HG03520 (cell line): Measurements from ENCODE around the gene MPDU1.
"Not testable (repeated sequence)": the region's sequence is repeated elsewhere in the genome, so short reads cannot be mapped to it uniquely, and the experiment has no call there.

Experiments
- ATAC-seq: cut with Tn5 transposase; IDR thresholded peaks from one replicate; pipeline ENCODE4 v1.9.1; 2021; ENCODE audit warnings: mild to moderate bottlenecking, moderate library complexity; ENCODE audit not compliant: unreplicated experiment

The MPDU1 gene

DNA sequence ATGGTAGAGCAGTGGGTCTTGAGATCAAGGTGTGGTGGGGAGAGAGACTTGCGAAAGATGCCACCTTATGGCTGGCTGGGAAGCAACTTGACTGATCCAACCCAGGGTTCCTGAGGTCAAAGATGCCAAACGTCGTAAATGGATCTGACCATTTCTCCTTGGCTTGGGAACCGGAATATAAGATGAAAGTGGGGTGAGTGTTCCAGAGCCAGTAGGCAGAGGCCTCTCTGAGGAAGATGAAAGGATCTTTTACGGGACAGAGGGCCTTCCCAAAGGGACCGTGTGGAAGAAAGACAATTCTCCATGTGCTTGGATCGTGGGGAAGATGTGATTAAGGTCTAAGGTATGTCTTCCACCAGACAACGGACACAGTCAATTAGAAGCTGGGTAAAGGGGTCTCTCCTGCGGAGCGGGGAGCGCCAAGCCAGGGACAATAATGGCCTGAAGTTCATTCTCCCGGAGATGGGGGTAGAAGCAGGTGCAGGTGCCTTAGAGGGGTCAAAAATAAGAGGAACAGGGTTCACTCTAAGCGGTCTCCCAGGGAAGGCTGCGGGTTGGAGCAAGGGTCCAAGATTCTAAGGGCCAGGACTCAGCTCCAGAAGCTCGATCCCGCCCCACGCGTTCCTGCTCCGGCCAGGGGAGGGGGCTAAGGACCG lies 30.2 kb downstream of the MPDU1 start:
- ATAC-seq: no peak

DNA sequence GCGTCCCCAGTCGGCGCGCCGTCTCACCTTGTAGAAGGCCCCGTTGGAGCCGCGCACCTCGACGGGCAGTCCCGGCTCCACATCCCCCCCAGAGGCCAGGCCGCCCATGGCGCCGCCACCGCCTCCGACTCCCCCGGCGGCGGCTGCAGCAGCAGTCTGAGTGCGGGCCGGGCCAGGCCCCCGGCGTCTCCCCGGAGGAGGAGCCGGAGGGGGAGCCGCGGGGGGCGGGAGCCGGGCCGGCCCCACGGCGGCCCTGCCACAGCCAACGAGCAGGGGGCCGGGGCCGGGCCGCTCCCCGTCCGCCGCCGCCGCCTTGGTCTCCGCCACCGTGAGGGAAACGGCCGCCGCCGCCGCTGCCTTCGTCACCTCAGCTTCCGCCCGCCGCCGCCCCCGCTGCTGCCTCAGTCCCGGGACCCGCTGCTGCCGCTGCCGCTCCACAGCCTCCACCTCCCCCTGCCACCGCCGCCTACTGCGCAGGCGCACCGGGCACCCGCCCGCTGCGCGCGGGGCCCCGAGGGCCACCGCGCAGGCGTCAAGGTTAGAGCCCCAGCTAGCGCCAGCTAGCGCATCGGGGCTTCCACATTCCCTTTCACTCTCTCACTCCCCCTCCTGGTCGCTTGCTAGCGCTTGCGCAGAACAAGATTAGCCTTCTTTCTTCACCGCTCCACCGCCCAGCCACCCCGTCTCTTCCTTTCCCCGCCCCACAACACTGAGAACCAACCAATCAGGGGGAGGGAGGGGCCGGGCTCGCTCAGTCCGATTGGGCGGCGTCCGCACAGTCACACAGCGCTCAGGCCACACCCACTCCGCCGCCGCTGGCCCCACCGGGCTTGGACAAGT lies 31.0 kb downstream of the MPDU1 start, which contains the start of gene FXR2:
Gene FXR2, minus strand, starts transcription at position 473 of the 840 bp plus-strand sequence. Its CDS starts 365 bp downstream, at position 108.
- peak; percentile 79 for ATAC-seq

DNA sequence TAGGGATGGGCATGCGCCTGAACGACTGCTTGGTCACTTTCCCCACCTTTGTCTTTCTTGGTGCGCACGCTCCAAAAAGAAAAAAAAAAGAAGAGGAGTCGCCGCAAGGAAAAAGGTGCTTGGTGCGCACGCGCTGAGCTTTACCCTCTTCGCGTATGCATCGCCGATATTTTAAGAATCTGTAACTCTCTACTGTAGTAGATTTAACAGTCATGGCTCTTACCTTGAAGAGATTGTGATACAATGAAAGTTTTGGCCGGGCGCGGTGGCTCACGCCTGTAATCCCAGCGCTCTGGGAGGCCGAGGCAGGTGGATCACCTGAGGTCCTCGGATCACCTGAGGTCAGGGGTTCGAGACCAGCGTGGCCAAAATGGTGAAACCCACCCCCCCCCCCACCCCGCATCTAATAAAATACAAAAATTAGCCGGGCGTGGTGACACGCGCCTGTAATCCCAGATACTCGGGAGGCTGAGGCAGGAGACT lies 31.7 kb downstream of the MPDU1 start:
- ATAC-seq: no peak

DNA sequence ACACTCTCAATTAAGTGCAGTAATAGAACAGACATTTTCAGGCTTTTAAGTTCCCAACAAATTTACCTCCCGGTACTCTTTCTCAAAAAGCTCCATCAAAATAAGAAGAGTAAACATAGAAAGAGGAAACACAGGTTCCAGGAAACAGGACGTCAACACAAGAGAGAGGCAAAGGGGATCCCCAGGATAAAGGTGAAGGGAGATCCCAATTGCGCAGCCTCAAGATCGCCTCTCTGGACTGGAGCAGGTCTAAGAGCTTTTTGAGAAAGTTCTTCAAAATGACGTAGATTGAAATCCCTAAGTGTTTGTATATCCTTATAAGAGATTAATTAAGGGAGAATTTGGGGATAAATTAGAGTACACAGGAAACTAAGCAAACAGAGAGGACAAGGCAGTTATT lies 35.0 kb downstream of the MPDU1 start:
- no peak for ATAC-seq

DNA sequence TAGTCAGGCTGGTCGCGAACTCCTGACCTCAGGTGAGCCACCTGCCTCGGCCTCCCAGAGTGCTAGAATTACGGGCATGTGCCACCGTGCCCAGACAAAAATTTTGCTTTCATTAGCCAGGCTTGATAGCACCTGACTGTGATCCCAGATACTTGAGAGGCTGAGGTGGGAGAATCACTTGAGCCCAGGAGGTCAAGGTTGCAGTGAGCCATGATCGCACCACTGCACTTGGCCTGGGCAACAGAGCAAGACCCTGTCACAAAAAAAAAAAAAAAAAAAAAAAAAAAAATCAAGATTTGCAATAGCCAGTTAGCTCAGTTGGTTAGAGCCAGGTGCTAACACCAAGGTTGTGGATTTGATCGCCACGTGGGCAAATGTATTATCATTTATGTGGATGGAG lies 37.2 kb downstream of the MPDU1 start:
- no peak for ATAC-seq

DNA sequence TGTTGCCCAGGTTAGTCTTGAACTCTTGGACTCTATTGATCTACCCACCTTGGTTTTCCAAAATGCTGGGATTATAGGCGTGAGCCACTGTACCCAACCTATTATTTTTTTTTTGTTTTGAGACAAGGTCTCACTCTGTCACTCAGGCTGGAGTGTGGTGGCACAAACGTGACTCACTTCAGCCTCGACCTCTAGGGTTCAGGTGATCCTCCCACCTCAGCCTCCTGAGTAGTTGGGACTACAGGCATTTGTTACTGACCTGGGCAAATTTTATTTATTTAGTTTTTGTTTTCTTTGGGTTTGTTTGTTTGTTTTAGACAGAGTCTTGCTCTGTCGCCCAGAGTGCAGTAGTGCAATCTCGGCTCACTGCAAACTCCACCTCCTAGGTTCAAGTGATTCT lies 40.0 kb downstream of the MPDU1 start:
- ATAC-seq: no peak

DNA sequence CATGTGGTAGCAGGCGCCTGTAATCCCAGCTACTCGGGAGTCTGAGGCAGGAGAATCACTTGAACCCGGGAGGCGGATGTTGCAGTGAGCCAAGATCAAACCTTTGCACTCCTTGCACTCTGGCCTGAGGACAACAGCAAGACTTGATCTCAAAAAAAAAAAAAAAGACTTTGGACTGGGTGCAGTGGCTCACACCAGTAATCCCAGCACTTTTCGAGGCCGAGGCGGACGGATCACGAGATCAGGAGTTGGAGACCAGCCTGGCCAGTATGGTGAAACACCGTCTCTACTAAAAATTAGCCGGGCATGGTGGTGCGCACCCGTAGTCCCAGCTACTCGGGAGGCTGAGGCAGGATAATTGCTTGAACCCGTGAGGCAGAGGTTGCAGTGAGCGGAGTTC lies 42.1 kb downstream of the MPDU1 start:
- not testable (repeated sequence) for ATAC-seq

DNA sequence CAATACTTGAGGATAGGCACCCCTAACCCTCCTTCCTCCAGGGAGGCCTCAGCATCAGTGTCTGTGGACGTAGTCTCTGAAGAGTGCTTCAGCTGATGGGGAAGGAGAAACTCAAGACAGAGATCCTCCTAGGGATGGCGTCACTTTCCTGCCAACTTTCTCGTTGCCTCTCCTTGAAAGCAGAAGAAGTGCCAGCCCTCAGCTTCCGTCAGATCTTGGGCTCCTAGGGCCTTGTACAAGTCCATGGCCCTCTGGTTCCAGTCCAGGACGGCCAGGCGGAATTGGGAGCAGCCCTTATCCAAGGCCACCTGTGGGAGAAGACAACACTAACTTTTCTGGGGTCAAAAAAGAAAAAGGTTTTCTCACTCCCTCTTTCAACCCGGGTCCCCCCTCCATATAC lies 42.7 kb downstream of the MPDU1 start:
- no peak for ATAC-seq

DNA sequence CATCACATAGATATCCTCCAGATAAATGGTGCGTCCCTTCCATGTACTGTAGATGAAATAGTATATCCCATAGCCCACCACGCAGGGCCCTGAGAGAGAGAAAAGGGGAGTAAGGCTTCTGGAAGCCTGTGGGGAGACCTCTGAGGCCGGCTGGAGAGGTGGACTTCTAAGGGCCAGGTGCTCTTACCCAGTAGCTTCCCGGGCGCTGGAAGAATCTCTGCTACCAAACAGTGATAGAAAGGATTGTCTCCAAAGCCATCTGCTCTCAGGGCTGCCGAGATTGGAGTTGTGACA lies 43.3 kb downstream of the MPDU1 start:
- ATAC-seq: no peak

DNA sequence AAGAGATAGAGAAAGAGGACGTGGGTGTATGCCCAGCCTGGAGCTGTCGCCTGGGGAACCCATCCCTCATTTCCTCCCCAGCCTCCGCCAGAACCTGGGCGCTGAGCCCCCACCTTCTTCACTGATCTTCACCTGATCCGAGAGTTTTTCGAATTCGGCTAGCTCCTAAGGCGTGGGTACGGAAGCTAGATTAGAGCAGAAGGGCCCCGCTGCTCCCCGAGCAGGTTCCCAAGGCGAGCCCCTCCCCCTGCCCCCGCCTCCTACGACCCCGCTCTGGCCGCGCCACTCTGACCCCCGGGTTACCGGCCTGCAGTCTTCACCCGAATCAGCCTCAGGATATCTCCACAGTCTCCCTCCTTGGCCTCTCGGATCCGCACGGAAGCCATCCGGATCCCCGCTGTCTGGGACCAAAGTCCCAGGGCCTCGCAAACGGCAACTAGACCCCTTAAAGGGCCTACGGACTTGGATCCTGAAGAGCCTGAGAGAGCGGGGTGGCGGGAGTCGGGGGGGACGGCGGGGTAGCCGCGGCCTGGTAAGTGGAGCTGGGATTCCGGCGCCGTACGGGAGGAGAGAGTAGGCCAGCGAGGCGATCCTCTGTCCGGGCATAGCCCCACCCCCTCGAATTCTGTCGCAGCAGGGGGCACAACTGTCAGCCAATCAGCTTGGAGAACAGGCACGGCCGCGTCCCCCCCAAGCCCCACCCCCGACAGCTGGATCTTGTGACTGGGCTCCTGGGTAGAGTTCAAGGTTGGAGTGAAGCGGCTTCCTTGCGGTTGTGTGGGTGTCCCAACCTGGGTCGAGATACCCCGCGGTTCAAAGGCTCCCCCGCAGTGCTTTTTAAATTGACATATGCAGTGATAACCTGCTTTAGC lies 43.8 kb downstream of the MPDU1 start, which contains the start of gene SAT2:
Gene SAT2, minus strand, starts transcription at position 572 of the 872 bp plus-strand sequence. Its CDS starts 186 bp downstream, at position 386.
- peak; percentile 79 for ATAC-seq

DNA sequence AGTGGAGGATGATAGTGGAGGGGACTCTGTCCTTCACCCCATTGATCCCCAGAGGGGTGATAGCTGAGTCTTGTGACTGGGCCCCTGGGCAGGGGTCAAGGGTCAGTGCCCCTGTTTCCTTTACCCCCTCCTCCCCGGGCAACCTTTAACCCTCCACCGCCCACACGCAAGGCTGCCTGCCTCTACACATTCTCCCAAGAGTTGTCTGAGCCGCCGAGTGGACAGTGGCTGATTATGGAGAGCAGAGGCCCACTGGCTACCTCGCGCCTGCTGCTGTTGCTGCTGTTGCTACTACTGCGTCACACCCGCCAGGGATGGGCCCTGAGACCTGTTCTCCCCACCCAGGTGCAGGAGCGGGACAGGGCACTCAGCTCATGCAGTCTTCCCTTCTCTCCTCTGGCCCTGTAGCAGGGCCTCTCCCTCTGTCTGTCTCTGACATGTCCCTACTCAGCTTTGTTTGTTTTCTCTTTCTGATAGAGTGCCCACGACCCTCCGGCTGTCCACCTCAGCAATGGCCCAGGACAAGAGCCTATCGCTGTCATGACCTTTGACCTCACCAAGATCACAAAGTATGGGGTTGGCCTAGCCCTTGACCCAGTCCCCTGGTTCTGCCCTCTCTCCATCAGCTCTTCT lies 46.4 kb downstream of the MPDU1 start, which contains the start of gene SHBG:
Gene SHBG, plus strand, starts transcription at position 197 of the 633 bp plus-strand sequence. Its CDS starts 38 bp downstream, at position 235.
- ATAC-seq: no peak

DNA sequence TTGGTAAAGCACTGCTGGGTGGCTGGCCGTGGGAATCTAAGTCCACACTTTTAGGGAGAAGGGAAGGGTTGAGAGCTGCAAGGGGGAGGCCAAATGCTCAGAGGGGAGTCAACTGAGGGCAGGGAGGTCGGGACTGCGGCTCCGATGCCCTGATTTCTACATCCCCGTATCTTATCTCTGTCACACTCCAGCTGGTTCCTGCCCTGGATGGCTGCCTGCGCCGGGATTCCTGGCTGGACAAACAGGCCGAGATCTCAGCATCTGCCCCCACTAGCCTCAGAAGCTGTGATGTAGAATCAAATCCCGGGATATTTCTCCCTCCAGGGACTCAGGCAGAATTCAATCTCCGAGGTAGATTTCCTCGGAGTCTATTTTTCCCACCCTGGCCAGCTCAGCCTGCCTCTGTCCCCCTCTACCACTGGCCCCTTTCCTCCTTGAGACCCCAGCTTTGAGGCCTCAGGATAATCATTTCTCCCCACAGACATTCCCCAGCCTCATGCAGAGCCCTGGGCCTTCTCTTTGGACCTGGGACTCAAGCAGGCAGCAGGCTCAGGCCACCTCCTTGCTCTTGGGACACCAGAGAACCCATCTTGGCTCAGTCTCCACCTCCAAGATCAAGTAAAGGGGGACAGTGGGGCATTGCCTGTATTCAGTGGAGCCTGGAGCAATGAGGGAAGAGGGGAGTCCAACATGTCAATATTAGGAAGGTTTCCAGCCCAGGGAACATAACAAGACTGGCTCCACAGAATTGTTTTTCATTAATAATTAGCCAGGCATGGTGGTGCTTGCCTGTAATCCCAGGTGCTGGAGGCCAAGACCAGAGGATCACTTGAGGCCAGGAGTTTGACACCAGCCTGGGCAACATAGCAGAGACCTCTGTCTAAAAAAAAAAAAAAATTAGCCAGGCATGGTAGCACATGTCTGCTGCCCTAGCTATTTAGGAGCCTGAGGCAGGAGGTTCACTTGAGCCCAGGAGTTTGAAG lies 48.0 kb downstream of the MPDU1 start:
- no peak for ATAC-seq

DNA sequence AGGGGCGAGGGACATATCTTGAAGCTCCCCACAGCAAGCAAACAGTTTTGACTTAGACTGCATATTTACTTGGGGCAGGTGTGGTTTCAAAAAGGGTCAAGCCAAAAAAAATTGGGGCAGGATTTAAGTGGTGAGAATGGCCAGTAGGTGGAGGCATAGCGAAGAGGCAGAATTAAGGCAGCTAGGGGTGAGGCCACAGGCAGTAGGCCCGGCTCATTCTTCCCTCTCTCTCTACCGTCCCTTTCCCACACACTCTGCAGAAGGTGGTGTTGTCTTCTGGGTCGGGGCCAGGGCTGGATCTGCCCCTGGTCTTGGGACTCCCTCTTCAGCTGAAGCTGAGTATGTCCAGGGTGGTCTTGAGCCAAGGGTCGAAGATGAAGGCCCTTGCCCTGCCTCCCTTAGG lies 48.8 kb downstream of the MPDU1 start:
- no peak for ATAC-seq

DNA sequence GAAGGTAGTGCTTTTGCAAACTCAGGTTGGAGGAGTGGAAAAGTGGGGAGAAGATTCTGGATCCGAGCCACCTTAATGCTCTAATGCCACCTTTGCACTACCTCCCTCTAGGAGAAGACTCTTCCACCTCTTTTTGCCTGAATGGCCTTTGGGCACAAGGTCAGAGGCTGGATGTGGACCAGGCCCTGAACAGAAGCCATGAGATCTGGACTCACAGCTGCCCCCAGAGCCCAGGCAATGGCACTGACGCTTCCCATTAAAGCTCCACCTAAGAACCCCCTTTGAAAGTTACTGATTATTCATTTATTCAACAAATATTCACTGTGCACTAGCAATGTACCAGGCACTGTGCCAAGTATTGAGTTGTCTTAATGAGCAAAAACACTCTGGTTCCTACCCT lies 49.4 kb downstream of the MPDU1 start:
- ATAC-seq: no peak

DNA sequence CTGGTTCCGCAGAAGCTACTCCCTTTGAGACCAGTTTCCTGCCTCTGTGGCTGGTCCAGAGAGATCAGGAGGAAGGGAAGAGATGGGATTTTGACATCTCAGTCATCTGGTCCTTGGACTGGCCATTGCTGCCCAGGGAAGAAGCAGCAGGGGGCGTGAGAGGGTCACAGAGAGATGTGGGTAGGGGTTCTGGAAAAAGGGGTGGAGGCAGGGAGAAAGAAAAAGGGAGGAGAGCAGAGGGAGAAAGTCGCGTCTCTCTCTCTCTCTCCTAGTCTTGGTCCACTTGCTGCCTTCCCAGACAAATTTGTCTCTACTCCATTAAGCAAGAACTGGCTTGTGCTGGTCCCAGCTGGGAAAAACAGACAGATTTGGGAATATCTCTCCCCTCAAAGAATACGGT lies 50.7 kb downstream of the MPDU1 start:
- no peak for ATAC-seq

DNA sequence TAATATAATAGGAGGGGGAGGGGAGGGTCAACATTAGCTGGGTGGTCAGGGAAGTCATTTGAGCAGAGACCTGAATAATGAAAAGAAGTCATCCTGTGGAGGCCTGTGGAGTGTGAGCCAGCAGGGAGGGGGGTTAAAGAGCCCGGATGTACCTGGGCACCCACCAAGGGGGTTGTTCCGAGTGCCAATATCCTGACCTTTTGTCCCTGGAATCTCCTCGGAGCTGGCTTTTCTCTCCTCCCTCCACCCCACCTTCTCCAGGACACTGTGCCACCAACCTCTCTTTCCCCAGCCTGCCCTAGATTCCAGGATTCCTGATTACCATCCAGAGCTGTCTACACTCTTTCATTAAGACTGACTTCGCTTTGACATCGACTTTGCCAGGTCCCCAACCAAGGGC lies 52.5 kb downstream of the MPDU1 start:
- no peak for ATAC-seq
